PFSK-1 (cell line): ENCODE measurements around the gene STK32A.

Experiments
- POLR2AphosphoS5 ChIP-seq: IDR thresholded peaks from 2 replicates; pipeline ENCODE4 v1.6.1; 2012; ENCODE audit warnings: low read depth, mild to moderate bottlenecking, control low read depth, low read length, moderate library complexity
- REST ChIP-seq, 2 experiments: IDR thresholded peaks; 2 replicates each; pipeline versions ENCODE4 v1.6.1 to v1.8.0; 2011 to 2012; ENCODE audit warnings: low read depth in 2 of 2, low read length in 2 of 2, control low read depth in 1 of 2, inconsistent platforms in 1 of 2, mild to moderate bottlenecking in 1 of 2, moderate library complexity in 1 of 2; ENCODE audit not compliant: insufficient read depth in 1 of 2
- TAF1 ChIP-seq: IDR thresholded peaks from 2 replicates; pipeline ENCODE4 v1.6.1; 2012; ENCODE audit warnings: low read length, control low read depth, borderline replicate concordance; ENCODE audit not compliant: insufficient read depth

- TF ChIP-seq POLR2AphosphoS5 (no peak), REST (IDR thresholded peaks at IDR 0.05; ENCODE audit: insufficient read depth in 1 of 2, low read depth in 2 of 2, low read length in 2 of 2) (no peak), TAF1 (no peak)
These were observed 11.5 kb upstream of the STK32A start for GRCh38 chr5:147223343-147223742.
